GM13977 (cell line): ENCODE results near the gene ARAP1.

Experiments used
- DNase-seq: peaks from one replicate; pipeline ENCODE4 v3.0.0; 2012; ENCODE audit warnings: low spot score
- CTCF ChIP-seq: IDR thresholded peaks from 2 replicates; pipeline ENCODE4 v1.5.1; 2012; ENCODE audit warnings: mild to moderate bottlenecking, control low read depth; ENCODE audit not compliant: insufficient read depth; ENCODE audit errors: extremely low read depth, missing control alignments
- in situ Hi-C: fragments of 300-500 bp; cut with MboI; formaldehyde crosslinking; loops from one replicate; pipeline ENCODE4 v1.12.0; 2022; ENCODE audit warnings: low sequenced_read_pairs, low pct_unique_long_range_greater_than_20kb, mixed read lengths, inconsistent platforms; ENCODE audit not compliant: unreplicated experiment

Gene ARAP1

GRCh38 chr11:72739240-72740059 lies 12.8 kb downstream of the ARAP1 start:
- no peak for TF ChIP-seq CTCF
- in situ Hi-C loops: no loop called here
- DNase-seq: no peak

- peak; percentile 60 for DNase-seq
- no peak for TF ChIP-seq CTCF
- in situ Hi-C loops: no loop called here
Observed at GRCh38 chr11:72738199-72739141, 13.7 kb downstream of the ARAP1 start.

GRCh38 chr11:72737336-72737735 lies 14.9 kb downstream of the ARAP1 start:
- no peak for TF ChIP-seq CTCF
- in situ Hi-C loops: no loop called here

GRCh38 chr11:72736452-72737069 lies 15.6 kb downstream of the ARAP1 start:
- DNase-seq: no peak
- in situ Hi-C loops: no loop called here
- TF ChIP-seq CTCF: no peak

More at GRCh38 chr11:72737336-72737735, 14.9 kb downstream of the ARAP1 start:
- no peak for DNase-seq

- in situ Hi-C loops: no loop called here
- no peak for TF ChIP-seq CTCF
- DNase-seq: no peak
Observed at GRCh38 chr11:72735495-72736027, 16.6 kb downstream of the ARAP1 start.

- DNase-seq: no peak
- TF ChIP-seq CTCF: no peak
- in situ Hi-C loops: no loop called here
Observed at GRCh38 chr11:72732329-72732728, 19.9 kb downstream of the ARAP1 start.
